RPMI7951 (cell line): ENCODE data around the gene HSD17B1. TPM values are rescaled to one million over a fixed set of nuclear protein-coding genes. Genes with fewer than 3 reads are reported as not detected.
A peak's percentile ranks its signal among the peaks of the same experiment; 100 is the strongest.
"Not testable (repeated sequence)": the region's sequence is repeated elsewhere in the genome, so short reads cannot be mapped to it uniquely, and the experiment has no call there.

Experiments
- DNase-seq: peaks from one replicate; pipeline ENCODE4 v3.0.0-alpha.2; 2012; ENCODE audit warnings: low read depth
- total RNA-seq: library from RNA; depleted of rRNA; stranded (reverse); fragments of >200 nt; shearing (Covaris generic); gene quantifications from 2 replicates; pipeline ENCODE4 v1.2.3, GENCODE V29; 2014; rRNA removed

The HSD17B1 gene, protein sequence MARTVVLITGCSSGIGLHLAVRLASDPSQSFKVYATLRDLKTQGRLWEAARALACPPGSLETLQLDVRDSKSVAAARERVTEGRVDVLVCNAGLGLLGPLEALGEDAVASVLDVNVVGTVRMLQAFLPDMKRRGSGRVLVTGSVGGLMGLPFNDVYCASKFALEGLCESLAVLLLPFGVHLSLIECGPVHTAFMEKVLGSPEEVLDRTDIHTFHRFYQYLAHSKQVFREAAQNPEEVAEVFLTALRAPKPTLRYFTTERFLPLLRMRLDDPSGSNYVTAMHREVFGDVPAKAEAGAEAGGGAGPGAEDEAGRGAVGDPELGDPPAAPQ
- total RNA-seq: 0.68 and 1.4 TPM in 2 replicates

DNA sequence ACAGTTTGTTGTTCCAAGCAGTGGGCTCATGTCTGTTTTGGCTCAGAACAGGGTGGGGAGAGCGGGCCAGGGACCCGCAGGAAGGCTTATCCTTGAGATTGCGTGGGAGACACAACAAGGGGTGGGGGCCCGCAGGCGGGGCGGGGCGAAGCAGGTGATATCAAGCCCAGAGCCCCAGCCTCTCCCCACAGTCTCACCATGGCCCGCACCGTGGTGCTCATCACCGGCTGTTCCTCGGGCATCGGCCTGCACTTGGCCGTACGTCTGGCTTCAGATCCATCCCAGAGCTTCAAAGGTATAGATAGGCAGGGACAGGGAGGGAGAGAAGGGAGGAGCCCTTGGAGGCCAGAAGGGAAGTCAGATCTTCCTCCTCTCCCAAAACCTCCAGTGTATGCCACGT is at the start of gene HSD17B1:
Gene HSD17B1 (plus strand): TSS at position 188 of the 400 bp plus-strand sequence. CDS start 11 bp downstream, at position 199.
- DNase-seq: not testable (repeated sequence)

DNA sequence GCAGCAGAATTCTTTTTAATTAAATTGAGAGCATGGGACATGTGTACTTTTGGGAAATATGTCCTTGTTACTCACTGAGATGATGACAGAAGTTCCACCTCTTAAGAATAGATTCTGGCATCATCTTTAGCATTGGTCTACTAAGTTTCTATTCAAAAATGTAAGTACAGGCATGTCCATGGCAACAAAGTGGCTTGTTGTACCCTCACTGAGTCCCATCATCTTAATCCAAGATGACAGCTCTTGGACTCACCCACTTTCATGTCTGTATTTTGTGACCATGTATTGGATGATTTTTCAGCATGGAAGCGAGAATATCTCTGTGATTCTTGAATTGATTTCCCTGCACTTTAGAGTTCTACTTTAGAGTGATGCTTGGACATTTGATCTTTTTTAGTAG is 49.8 kb upstream of the HSD17B1 start:
- DNase-seq: no peak

DNA sequence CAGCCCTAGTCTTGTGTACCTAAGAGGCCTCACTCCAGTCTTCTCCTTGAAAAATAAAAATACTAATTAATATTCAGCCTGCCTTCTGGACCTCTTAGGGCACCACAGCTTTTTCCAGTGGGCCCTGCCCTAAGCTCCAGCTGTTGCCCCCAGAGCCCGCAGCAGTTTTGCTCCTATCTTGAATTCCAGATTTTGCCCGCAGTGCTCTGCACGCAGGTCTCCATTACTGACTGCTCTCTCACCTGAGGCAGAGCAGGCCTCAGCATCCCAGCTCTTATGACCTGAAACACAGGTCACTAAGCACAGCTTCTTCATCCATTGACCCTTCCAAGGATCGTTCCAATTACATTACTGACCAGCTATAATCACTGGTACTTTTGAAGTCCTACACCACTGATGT is 45.1 kb upstream of the HSD17B1 start:
- no peak for DNase-seq

DNA sequence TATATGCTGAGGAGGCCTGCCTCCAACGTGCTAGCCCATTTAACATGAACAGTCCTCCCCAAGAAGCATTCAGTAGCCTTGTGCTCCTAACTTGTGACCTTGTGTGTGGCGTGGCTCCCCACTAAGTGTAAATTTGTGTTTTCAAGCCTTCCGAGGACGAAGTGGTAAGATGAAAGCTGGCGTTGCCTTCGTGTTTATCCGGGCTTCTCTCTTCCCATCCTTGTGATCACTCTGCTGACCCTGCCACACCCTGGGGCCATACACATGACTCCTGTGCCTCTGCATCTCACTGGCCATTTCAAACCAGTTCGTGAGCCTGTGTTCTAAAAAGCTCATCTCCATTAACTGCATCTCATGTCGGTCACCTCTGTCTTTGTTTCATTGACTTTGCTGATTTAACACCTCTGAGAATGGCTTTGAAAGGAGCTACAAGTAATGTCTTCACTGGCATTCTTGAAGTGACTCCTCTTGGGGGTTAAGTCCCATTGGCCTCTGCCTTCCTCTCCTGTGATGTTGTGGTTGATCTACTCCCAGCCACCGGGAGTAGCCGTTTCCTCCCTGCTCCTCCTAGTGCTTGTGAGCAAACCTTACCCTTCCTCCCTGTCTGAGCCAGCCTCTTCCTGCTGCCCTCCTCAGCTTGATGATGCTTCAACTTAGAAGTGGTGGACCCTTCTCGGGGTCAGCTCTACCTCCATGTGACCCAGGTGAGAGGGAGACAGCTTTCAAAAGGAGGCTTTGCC is 44.1 kb upstream of the HSD17B1 start:
- DNase-seq: no peak

DNA sequence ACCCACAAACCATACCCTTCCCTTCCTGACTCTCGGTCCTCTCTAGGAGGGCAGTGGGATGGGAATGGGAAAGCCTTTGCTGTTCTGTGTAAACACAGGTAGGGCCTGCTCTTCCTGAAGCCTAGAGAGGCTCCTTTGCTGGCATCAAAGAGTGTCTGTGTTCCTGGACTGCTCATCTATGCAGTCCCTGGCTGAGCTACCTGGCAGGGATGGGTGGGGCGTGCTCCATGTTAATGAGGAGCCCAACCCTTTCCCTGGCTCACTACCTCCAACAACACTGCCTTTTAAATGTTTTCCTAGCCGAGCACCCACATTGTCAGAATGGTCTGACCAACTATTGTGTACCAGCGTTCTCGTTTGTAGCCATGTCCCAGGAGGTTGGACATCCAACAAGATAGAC is 43.3 kb upstream of the HSD17B1 start:
- DNase-seq: no peak

DNA sequence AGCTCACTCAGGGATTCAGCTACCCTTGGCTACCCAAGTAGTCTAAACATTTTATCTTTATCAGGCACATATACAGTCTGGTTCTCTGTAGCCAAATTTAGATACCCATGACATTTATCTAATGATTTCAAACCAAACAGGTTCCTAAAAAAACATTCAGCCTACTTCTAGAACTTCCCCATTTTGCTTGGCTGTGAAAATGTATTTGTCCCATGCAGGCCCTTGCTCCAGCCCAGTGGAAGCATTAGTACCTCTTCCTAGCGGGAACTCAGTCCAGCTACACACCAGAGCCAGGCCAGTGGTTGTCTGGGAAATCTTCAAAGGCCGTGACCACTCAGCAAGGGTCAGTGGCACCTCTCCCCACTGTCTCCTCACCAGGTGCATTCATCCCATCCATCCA is 42.9 kb upstream of the HSD17B1 start:
- DNase-seq: no peak

DNA sequence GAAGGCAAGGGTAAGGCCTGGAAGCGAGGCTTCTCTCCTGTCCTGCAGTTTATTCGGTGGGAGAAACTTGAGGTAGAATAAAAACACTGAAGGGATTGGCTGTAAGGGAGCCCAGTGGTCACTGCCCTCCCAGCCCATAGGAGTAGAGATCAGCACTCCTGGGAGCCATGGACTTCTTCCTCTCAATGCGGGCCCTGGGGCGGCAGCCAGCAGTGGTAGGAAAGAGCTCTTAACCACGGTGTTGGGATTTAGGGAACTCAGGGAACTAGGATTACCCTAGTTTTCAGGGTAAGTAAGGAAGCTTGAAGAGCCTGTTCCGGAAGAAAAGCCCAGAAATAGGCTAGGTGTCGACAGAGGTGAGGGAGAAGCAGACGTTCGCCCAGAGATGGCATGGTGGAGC is 40.5 kb upstream of the HSD17B1 start:
- DNase-seq: no peak

DNA sequence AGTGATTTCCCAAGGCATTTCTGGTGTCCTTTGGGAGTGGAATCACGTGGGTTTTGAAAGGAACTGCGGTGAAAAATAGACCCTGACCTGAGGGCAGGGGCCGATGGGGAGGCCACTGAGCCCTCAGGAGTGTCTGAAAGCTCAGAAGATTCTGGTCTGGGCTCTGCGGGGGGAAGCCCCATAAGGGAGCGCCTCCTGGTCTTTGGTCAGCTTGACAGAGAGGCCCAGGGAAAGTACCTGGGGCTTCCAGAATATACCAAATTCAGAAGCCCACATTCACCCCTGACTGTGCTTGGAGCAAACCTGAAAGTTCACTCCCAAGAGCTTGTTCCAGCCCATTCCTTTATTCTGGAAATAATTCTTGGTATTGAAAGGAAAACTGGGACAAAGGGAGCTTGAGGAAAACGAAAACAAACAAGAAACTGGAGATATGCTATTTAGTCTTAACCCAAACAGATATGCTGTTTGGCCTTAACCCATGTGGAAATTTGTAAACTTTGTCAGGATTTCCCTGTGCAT is 39.9 kb upstream of the HSD17B1 start:
- no peak for DNase-seq

DNA sequence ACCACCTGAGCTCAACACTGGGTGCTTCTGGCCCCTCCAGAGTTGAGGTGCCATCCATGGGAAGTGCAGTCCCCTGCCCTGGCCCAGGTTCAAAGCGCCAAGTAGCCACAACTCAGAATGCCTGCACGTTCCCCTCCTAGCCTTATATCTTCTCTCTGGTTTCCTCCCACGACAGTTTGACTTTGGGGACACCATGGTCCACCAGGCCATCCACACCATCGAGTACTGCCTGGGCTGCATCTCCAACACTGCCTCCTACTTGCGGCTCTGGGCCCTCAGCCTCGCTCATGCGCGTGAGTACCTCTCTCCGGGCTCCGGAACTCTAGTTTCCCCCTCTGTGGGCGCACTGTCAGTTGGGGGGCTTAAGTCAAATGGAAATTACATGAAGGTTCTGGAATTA is 39.0 kb upstream of the HSD17B1 start:
- no peak for DNase-seq

DNA sequence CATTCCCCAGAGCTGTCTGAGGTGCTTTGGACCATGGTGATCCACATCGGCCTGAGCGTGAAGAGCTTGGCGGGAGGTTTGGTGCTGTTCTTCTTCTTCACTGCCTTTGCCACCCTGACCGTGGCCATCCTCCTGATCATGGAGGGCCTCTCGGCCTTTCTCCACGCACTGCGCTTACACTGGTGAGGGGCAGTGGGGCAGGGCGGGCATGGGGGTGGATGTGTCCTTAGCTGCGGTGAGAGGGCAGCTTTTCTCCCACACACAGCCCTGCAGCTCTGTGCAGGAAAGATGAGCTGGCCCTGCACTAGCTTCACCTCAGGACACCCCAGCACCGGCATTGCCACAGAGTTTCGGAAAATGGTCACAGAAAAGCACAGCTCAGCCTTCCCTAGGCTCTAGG is 38.4 kb upstream of the HSD17B1 start:
- no peak for DNase-seq

DNA sequence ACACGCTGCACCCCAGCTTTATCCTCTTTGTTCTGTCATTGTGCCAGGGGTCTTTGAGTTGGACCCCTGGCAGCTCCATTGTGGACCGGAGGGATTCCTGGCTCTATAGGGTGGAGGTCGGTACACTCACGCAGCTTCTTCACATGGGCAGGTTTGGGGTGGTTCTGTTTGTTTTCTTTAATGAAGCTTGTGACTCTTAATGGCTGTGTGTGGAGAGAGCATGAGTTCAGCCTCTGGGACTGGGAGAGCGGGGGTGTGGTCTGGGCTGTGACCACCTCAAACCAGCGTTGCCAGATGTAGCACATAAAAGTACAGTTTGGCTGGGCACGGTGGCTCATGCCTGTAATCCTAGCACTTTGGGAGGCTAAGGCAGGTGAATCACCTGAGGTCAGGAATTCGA is 37.9 kb upstream of the HSD17B1 start:
- no peak for DNase-seq

DNA sequence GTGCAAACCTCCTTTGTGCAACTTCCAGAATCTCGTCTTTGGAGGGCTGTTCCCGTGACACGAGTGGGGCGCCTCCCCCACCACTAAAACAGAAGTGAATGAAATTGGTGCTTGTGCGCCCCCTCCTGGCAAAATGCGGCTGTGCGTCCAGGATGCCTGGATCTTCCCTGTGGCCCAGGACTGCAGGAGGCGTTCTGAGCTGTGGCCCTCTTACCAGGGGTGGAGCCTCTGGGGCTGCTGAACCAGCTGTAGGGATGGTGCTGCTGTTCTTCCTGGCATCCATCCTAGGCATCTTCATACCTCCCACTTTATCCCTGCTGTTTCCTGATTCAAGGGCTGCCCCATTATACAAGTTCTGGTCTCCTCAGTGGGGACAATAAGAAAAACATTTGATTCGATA is 35.2 kb upstream of the HSD17B1 start:
- DNase-seq: peak; percentile 91

DNA sequence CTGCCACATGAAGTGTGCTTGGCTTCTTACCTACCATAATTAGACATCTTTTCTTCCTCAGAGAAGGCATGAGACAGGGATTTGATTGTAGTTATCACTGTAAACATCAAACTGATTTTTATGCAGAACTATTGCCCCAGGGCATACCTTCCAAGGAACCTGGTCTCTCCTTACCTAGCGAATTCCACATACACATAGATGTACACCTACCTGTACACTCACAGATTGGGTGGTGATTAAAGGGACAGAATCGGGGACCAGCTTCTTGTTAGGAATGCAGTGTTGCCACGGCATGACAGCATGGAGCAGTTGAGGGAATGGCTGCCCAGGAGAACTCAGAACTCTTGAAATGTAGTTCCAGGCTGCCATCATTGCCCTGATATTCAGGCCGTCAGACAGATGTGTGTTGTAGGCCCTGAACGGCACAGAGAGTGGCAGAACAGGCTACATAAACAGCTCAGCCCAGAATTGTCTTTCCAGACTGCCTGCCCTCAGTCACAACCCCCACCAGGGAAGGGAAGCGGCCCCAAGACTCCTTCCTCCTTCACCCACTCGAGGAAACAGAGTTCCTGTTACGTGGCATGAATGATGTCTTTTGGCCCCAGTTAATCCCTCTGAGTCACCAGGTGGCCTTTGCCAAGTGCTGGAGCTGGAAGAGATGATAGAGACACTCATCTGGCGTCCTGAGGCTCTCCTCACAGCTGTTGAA is 34.5 kb upstream of the HSD17B1 start:
- peak; percentile 97 for DNase-seq

DNA sequence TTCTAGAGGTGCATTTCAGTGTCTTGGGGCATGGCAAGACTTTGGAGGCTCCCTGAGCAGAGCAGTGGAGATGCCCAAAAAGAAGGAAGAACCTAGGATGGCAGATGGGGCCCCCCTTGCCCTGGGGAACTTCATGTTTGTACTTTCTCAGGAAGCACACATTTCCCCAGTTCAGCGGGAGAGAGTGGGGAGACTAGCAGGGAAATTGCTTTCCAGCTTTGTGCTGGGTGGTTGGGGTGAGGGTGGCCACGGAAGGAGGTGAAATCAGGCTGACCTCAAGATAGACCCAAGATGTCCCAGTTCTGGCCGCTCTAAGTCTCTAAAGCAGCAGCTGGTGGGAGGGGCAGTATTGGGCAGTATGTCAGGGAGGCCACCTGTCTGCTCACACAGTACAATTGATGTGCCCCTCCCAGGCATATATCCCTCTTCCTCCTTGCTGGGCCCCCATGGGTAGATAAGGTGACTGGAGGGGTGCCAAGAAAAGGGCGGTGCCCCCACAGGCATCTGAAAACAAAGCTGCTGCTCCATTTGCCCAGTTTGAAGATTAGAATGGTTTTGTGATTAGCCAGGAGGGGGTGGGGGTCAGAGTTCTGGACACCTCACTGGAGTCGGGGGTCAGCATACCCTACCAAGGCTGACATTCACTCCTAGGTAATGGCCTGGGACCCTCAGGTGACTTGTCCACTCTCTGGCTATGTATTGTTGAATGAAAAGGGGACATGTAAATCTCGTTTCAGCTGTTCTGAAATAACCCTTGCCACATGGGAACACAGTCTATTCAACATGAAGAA is 33.8 kb upstream of the HSD17B1 start:
- DNase-seq: peak; percentile 82

DNA sequence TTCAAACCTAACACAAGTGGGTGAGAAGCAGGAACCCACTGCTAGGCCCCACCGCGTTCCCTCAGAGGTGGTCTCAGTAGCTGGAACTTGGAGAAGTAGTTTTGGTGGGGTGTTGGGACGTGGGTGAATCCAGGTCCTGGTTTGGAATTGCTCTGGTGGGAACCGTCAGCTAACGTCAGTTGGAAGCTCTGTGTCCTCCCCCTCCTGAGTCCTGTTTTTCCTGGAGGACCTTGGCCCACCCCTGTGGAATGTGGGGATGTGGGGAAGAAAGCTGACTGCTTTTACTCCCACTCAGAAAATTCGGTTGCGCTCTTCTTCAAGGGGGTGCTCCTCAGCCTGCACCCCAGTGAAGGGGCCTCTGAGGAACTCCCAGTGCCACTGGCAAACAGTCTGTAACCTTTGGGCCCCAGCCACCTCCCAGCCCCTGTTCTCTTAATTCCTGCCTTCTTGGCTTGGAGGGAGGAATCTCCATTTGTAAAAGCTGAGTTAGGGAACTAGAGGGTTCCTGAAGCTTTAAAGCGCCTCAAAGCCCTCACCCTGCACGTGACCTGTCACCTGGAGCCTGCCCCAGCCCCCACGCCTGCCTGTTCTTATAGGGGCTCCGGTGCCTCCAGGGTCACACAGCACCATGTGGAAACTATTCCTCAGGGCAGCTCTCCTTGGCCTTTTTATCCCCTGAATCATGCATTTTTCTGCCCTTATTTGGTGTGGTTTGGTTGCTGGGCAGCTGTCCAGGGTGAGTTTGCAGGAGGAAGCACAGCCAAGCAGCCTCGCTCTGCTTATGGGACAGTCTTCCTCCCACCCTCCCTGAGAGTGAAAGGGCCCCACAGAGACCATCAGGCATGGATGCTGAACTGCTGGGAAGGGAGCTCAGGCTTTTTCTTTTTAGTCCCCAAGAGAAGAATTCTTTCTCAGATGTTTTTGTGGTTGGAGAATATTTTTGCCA is 32.9 kb upstream of the HSD17B1 start:
- DNase-seq: peak; percentile 98

DNA sequence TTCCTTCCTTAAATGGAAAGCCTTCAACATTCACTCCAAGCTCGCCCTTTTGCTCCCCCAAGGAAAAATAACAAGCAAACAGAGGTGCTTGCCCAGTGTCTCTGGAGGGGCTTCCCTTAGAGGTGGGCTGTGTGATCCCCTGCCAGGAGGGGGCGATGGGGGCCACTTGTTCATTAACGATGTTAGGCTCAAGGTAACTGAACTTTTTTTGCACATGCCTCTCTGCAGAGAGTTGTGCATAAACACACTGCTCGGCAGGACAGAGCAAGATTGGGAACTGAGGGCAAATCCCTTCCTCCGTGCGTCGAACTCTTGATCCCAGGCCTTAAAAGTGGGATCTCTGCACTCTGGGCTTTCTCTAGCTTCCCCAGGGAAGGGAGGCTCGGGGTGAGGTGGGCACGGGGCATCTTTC is 32.2 kb upstream of the HSD17B1 start:
- no peak for DNase-seq

DNA sequence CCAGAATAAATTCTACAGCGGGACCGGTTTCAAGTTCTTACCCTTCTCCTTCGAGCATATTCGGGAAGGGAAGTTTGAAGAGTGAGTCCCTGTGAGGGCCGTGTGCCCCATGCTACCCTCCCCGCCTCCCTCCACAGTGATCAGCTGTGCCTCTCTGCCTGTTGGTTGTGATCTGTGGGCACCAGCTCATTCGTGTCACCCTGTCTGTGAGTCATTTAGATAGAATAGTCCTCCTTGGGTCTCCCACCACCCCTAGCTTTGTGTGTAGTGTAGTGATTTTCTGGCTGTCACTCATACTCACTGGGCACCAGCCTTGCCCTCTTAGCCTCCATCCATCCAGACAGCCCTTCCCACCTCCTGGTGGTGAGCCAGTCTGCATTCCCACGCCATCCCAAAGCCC is 31.7 kb upstream of the HSD17B1 start:
- peak; percentile 62 for DNase-seq

DNA sequence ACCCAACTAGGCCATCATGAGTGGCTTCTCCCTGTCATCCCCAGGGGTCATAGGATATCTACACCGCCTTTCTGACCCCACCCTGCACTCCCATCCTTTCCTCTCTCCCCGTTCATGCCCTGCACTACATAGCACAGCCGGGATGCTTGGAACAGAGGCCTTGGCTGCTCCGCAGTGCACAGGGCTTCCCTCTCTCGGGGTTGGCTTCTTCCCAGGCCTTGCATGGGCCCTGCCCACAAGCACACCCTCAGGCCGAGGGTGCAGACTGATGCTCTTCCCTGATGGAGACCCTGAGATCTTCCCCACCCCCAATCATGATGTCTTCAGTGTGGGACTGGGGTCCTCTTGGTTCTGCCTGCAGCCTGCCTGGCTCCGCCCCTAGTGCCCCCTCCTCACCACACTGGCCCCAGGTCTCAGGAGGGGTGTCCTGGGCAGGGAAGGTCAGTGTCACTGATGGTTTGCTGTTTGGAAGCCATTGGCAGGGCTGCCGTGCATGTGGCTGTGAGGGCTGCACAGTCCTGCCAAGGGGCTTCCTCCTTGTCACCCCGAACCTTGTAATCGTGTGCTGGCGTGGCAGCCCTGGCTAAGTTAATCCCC is 31.0 kb upstream of the HSD17B1 start:
- DNase-seq: no peak

DNA sequence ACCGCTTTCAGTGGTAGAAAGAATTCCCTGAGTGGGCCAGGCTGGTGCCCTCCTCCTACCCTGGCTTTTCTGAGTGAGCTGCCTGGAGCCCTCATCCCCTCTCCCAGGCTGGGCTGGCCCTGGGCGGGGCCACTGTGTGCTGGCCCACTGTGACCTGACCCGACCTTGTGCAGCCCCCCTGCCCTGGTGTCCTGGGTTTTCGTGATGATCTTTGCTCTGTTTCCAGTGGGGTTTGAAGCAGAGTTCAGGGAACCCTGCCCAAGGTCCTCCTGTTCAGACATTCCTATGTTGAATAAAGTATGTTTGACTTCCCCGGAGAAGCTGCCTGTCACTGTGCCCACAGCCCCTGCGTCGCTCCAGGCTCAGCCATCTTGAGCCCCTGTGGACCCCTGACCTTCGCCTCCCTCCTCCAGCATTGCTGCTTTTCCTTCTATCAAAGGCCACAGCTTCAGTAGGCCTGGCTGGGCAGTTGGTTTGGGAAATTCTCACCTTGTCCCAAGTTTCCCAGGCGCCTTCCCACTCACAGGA is 30.4 kb upstream of the HSD17B1 start:
- no peak for DNase-seq

DNA sequence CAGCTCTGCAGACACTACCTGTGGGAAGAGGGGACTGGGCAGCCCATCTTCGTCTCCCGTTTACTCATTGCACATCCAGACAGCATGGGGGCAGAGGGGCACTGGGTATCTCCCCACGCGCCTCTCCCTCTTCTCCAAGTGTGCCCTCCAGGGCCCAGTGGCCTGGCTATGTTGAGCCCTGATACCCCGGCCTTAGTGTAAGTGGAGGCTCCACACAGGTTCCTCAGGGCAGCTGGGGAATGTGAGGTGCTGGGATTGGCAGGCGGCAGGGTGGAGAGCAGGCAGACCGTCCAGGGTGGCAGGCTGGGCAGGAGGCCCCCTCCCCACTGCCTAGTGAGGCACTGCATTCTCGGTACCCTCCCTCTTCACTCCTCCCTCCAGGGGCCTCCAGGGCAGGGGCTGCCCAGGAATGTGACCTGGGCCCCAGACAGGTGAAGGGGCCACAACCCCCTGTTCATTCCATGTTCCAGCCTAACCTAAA is 29.9 kb upstream of the HSD17B1 start:
- DNase-seq: no peak
